ENCODE data around the gene ATP11A.

DNA sequence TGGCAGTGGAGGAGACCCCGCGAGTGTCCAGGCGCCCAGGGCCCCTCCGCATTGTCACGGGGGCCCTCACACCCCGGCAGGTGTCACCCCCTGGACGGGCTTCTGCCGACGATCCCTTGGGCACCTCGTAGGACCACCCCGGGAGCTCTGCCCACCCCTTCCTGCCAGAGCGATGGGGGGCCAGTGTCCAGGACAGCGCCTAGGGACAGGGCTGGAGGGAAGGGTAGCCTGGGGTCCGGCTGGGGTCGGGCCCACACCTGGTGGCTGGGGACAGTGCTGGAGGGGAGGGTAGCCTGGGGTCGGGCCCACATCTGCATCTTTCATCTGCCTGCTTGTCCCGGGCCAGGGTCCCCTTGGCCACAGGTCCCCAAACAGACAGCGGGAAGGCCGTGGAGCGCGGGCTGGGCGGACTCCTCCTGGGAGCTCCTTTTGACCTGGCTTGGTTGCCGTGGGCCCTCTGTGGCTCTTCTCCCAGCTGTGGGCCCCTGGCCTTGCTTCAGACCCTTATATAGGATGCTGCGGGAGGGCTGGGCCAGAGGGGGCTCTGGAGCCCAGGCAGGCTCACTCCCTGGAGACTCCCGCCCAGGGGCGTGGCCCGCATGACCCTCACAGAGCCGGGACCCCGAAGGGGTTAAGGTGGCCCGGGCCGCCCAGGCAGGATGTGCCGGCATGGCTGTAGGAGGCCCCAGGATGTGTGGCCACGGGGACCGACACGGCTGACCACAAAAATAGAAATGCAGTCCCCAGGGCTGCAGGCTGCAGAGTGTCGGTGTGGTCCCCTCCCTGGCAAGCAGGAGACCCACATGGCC lies 205.0 kb downstream of the ATP11A start:
- TF ChIP-seq EZH2 (IDR thresholded peaks at IDR 0.05; ENCODE audit: insufficient read depth, poor library complexity, severe bottlenecking): peak; percentile 82
- TF ChIP-seq EZH2phosphoT487 (IDR thresholded peaks at IDR 0.05; ENCODE audit: insufficient read depth, low read depth): no peak
